ENCODE data around the gene CYRIA.

DNA sequence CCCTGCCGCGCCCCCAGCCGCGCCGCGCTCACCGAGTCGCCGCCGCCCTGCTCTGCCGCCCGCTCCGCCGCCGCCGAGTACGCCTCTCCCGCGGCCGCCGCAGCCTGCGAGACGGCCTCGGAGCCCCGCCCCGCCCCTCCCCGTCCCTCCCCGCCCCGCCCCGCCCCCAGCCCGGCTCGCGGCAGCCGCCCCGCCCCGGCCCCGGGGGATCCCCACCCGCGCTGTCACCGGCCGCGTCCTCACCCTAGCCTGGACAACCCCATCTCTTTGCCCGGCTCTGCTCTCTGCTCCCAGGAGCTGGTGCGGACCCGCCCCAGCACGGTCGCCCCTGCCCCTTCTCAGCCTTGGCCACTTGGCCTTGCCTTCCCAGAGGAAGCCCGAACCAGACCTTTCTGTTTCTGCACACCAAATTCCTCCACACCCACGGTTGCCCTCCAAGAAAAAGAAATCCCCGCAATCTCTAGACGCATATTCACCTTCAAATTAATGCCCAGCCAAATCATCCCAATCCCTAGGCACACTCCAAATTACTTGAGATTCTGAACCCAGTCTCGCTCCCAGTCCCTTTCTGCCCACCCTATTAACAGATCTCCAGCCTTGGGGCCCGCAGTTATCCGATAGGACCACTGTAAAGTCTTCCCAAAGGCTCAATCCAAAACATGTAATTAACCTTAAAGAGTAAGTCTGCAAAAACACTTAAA, at the start of gene CYRIA:
- TF ChIP-seq, protein P1, sequence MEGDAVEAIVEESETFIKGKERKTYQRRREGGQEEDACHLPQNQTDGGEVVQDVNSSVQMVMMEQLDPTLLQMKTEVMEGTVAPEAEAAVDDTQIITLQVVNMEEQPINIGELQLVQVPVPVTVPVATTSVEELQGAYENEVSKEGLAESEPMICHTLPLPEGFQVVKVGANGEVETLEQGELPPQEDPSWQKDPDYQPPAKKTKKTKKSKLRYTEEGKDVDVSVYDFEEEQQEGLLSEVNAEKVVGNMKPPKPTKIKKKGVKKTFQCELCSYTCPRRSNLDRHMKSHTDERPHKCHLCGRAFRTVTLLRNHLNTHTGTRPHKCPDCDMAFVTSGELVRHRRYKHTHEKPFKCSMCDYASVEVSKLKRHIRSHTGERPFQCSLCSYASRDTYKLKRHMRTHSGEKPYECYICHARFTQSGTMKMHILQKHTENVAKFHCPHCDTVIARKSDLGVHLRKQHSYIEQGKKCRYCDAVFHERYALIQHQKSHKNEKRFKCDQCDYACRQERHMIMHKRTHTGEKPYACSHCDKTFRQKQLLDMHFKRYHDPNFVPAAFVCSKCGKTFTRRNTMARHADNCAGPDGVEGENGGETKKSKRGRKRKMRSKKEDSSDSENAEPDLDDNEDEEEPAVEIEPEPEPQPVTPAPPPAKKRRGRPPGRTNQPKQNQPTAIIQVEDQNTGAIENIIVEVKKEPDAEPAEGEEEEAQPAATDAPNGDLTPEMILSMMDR (IDR thresholded peaks at IDR 0.05), result no peak
- no peak for TF ChIP-seq ZFX (IDR thresholded peaks at IDR 0.05; ENCODE audit: borderline replicate concordance)

Measured in 22Rv1 (cell line).